ENCODE measurements around the gene TMEM186.

The TMEM186 gene

GRCh38 chr16:8768283-8768682 lies 29.2 kb downstream of the TMEM186 start:
- TF ChIP-seq CTCF (conservative IDR thresholded peaks at IDR 0.05; ENCODE audit: low read length) = no peak
- no peak for DNase-seq (ENCODE audit: low read depth)

GRCh38 chr16:8767176-8767575 lies 30.3 kb downstream of the TMEM186 start:
- no peak for DNase-seq (ENCODE audit: low read depth)
- TF ChIP-seq CTCF (conservative IDR thresholded peaks at IDR 0.05; ENCODE audit: low read length) = no peak
- H3K4me3 ChIP-seq (ENCODE audit: low read length) = no peak overlapping the region

More at GRCh38 chr16:8768283-8768682, 29.2 kb downstream of the TMEM186 start:
- H3K4me3 ChIP-seq (ENCODE audit: low read length) = no peak overlapping the region

GRCh38 chr16:8764525-8765250 lies 32.8 kb downstream of the TMEM186 start:
- TF ChIP-seq CTCF (conservative IDR thresholded peaks at IDR 0.05; ENCODE audit: low read length) = no peak
- no peak for DNase-seq (ENCODE audit: low read depth)
- no peak overlapping the region for H3K4me3 ChIP-seq (ENCODE audit: low read length)

GRCh38 chr16:8763899-8764298 lies 33.5 kb downstream of the TMEM186 start:
- no peak overlapping the region for H3K4me3 ChIP-seq (ENCODE audit: low read length)
- TF ChIP-seq CTCF (conservative IDR thresholded peaks at IDR 0.05; ENCODE audit: low read length) = no peak
- DNase-seq (ENCODE audit: low read depth) = no peak

GRCh38 chr16:8763083-8763482 lies 34.4 kb downstream of the TMEM186 start:
- TF ChIP-seq CTCF (conservative IDR thresholded peaks at IDR 0.05; ENCODE audit: low read length) = no peak
- no peak overlapping the region for H3K4me3 ChIP-seq (ENCODE audit: low read length)
- no peak for DNase-seq (ENCODE audit: low read depth)

GRCh38 chr16:8762254-8762653 lies 35.2 kb downstream of the TMEM186 start:
- no peak for TF ChIP-seq CTCF (conservative IDR thresholded peaks at IDR 0.05; ENCODE audit: low read length)
- DNase-seq (ENCODE audit: low read depth) = no peak
- H3K4me3 ChIP-seq (ENCODE audit: low read length) = no peak overlapping the region

GRCh38 chr16:8761078-8761477 lies 36.4 kb downstream of the TMEM186 start:
- no peak overlapping the region for H3K4me3 ChIP-seq (ENCODE audit: low read length)
- no peak for DNase-seq (ENCODE audit: low read depth)
- no peak for TF ChIP-seq CTCF (conservative IDR thresholded peaks at IDR 0.05; ENCODE audit: low read length)

All from AG10803 (cell line).